Psoas muscle (tissue), 8 donors: Measurements from ENCODE around the gene MTRR. TPM values are rescaled to one million over a fixed set of nuclear protein-coding genes. Genes with fewer than 3 reads are reported as not detected.
A peak's percentile ranks its signal among the peaks of the same experiment; 100 is the strongest.

ENCODE experiments used
- ATAC-seq, 4 donors: fragments of 200-7000 bp; cut with Tn5 transposase; one replicate each; pipeline ENCODE4 v1.9.1; 2020; ENCODE audit warnings: moderate library complexity in 3 of 4, mild to moderate bottlenecking in 2 of 4
- DNase-seq, 2 donors: peaks; one replicate each; pipeline ENCODE4 v3.0.0-alpha.2; 2020
- H3K27ac ChIP-seq: fragments of 200-600 bp; one replicate; pipeline ENCODE4 v1.8.0; 2022
- H3K27me3 ChIP-seq, 3 donors: fragments of 200-600 bp in 1 of 3; one replicate each; pipeline versions ENCODE4 v1.6.1 to v1.8.0; 2013 to 2022; ENCODE audit warnings: low read length in 2 of 3, mild to moderate bottlenecking in 2 of 3, moderate library complexity in 1 of 3; ENCODE audit not compliant: insufficient read depth in 3 of 3
- H3K36me3 ChIP-seq, 2 donors: fragments of 200-600 bp in 1 of 2; one replicate each; pipeline versions ENCODE4 v1.6.1 to v1.8.0; 2013 to 2022; ENCODE audit warnings: low read depth in 1 of 2, mild to moderate bottlenecking in 1 of 2, moderate library complexity in 1 of 2; ENCODE audit not compliant: insufficient read depth in 1 of 2
- H3K4me1 ChIP-seq: fragments of 200-600 bp; one replicate; pipeline ENCODE4 v1.8.0; 2022
- H3K4me3 ChIP-seq: fragments of 200-600 bp; one replicate; pipeline ENCODE4 v1.8.0; 2022; ENCODE audit warnings: mild to moderate bottlenecking
- H3K9me3 ChIP-seq: fragments of 200-600 bp; one replicate; pipeline ENCODE4 v1.8.0; 2022
- WGBS, 3 donors: extraction: QIAGEN DNeasy Blood & Tissue Kit; methylation state at CpG; one replicate each; pipeline versions ENCODE4 v1.1.6 to v1.1.7; 2013; 5-methylcytosine and 5-hydroxymethylcytosine counted together
- intact Hi-C, 2 donors: fragments of 100-400 bp; cut with DNase I; formaldehyde crosslinking; loops; one replicate each; pipeline versions ENCODE4 v1.11.0 to v1.14.2; 2022
- polyA plus RNA-seq, 3 donors: library from polyadenylated mRNA; stranded (reverse); fragments of 200-250 nt; gene quantifications; one replicate each; pipeline ENCODE4 v1.2.3, GENCODE V29; 2013
- total RNA-seq, 4 donors: library from RNA; stranded (reverse); fragmentation: NEBNext Ultra II Directional in 2 of 4; extraction: Animal tissue kit (Norgen Biotek cat#: 25700) in 2 of 4; gene quantifications; one replicate each; pipeline versions ENCODE4 v1.2.1 to v1.2.4, GENCODE V29; 2021 to 2023
- TF ChIP-seq, protein P1 (sequence below): fragments of 200-600 bp; IDR thresholded peaks from one replicate; pipeline ENCODE4 v1.8.0; 2022; ENCODE audit warnings: antibody characterized with exemption
- donor health status: healthy with polysubstance abuse.
- donor health status: DM: no; HTN: no; CAD: no; lungs with moderate emphysema.
- donor health status: Bipolar disorder and iron deficiency.
- donor health status: healthy.
- donor health status: DM: yes; HTN: yes; CAD: no.
- donor health status: DM: no; HTN: no; CAD: no.
- donor health status: DM: no; HTN: no; CAD: no.
- donor health status: DM: yes; HTN: yes; CAD: no.

MTRR gene
- total and polyA plus RNA-seq, 7 donors, result 22.6 to 69.1 (median 63.3) TPM

DNA sequence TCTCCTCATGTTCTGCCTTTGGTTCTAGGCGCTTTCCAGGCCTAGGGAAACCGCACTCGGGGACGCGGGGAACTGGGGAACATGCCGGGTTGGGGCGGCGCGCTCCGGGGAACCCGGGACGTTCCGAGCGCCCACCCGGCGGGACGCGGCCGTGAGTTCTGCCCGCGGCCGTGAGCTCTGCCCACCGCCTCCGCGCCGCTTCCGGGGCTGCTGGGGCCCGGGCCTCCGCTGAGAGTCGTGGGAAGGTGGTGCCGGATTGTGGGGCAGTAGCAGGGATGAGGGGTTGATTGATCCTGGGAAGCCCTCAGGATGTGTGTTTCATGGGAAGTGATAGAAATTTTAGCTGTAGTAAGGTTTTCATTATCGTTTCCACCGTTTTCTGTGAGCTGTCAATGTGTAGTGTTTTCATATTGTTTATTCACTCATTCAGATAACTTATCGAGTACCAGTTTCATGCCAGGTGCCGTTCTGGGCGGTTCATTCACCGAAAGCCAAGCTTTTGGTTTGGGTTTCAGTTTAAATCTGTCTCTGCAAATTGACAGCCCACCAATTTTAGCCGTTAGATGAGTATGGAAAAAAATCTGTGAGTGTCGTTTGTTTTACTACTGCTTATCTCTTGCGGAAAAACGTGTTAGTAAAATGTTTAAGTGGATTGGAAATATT lies 657 bp downstream of the MTRR start:
- TF ChIP-seq, protein P1, sequence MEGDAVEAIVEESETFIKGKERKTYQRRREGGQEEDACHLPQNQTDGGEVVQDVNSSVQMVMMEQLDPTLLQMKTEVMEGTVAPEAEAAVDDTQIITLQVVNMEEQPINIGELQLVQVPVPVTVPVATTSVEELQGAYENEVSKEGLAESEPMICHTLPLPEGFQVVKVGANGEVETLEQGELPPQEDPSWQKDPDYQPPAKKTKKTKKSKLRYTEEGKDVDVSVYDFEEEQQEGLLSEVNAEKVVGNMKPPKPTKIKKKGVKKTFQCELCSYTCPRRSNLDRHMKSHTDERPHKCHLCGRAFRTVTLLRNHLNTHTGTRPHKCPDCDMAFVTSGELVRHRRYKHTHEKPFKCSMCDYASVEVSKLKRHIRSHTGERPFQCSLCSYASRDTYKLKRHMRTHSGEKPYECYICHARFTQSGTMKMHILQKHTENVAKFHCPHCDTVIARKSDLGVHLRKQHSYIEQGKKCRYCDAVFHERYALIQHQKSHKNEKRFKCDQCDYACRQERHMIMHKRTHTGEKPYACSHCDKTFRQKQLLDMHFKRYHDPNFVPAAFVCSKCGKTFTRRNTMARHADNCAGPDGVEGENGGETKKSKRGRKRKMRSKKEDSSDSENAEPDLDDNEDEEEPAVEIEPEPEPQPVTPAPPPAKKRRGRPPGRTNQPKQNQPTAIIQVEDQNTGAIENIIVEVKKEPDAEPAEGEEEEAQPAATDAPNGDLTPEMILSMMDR, result no peak

DNA sequence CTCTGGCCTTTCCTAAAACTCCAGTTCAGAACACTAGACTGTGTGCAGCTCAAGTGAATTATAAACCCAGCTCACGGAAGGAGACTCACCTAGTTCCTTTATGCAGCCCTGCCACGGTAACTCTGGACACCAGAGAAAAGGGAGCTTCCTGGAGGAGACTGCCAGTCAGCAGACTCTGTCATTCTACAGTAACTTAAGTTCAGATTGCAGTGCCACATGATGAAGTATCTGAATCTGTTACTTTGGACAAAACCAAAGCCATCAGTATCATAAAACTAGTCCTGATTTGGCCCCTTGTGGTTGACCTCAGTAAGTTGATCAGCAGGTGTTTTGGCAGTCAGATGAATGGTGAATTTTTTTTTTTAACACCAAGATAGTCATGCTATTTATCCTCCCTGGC lies 2.7 kb downstream of the MTRR start:
- TF ChIP-seq, protein P1, result no peak
- no peaks in the 10 kb centered on the region for H3K27me3 ChIP-seq
- no peak overlapping the region for H3K4me3 ChIP-seq
- 44 to 86% (median 58%) methylated on average over 2 of the region's 2 CpGs for WGBS, 3 donors
- ATAC-seq, result no peak
- H3K36me3 ChIP-seq, result peaks cover 2 to 62% of the 10 kb centered on the region in 2 donors
- no peak for DNase-seq
- no peaks in the 10 kb centered on the region for H3K9me3 ChIP-seq
- no peak overlapping the region for H3K27ac ChIP-seq
- intact Hi-C loops, result no loop called here
- peaks cover 32% of the 10 kb centered on the region for H3K4me1 ChIP-seq

More for the DNA sequence above, 657 bp downstream of the MTRR start:
- Histone ChIP-seq H3K4me1 (peaks cover 32% of the 10 kb centered on the region), H3K27me3 (no peaks in the 10 kb centered on the region), H3K36me3 (peaks cover 2 to 56% of the 10 kb centered on the region in 2 donors), H3K27ac (peak overlapping the region; percentile 95), H3K9me3 (no peaks in the 10 kb centered on the region), H3K4me3 (peak overlapping the region; percentile 98)
- intact Hi-C loops, result no loop called here
- WGBS, 3 donors, result 1 to 2% (median 1%) methylated on average over 41 of the region's 41 CpGs
- DNase-seq, result no peak
- ATAC-seq, result peak; percentile 40 to 59 (median 51)

DNA sequence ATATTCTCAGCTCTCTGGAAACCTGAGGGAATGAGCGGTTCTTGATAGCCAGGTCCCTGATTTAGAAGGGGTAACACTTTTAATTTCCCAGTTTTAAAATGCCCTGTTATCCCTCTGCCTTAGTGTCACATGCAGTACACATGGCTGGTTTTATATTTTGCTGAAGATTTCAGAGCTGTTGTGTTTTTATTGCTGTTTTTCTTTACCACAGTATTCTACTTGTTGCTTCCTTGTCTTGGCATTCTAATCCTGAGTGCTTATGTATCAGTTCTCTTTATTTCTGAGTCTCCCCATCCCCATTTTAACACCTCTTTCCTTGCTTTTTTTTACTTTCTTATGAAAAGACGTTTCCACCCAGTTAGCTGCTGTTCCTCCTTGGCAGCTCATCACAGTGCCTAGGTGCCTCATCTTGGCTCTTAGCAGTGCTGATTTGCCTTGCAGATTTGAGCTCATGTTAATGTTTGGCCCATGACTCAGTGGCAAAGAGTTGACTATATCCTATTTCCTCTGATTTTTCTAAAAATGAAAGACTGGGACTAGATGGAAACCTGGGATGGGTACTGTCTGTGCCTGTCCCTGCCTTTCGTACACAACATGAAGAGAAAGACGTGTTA lies 3.7 kb downstream of the MTRR start:
- Histone ChIP-seq H3K27ac (no peak overlapping the region), H3K4me1 (peaks cover 24% of the 10 kb centered on the region), H3K9me3 (no peaks in the 10 kb centered on the region)

DNA sequence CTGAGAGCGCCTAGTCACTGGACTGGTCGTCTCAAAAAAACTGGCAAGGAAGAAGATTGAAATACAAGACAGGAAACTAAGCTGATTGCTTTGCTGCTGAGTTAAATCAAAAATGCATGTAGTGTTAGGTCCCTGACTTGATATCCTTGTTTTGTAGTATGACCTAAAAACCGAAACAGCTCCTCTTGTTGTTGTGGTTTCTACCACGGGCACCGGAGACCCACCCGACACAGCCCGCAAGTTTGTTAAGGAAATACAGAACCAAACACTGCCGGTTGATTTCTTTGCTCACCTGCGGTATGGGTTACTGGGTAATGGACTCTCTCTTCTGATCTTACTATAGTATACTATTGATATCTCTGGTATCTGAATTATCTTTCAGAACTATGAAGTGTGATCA lies 4.3 kb downstream of the MTRR start:
- DNase-seq (no peak), ATAC-seq (no peak)
- Histone ChIP-seq H3K27me3 (no peaks in the 10 kb centered on the region), H3K36me3 (peaks cover 5 to 73% of the 10 kb centered on the region in 2 donors), H3K4me1 (peaks cover 18% of the 10 kb centered on the region), H3K27ac (no peak overlapping the region), H3K4me3 (no peak overlapping the region), H3K9me3 (no peaks in the 10 kb centered on the region)
- intact Hi-C loops, result no loop called here
- TF ChIP-seq, protein P1, result no peak
- 70 to 79% (median 78%) methylated on average over 9 of the region's 9 CpGs for WGBS, 3 donors

More for the DNA sequence above, 3.7 kb downstream of the MTRR start:
- intact Hi-C loops, result no loop called here
- H3K36me3 ChIP-seq, result peaks cover 2 to 68% of the 10 kb centered on the region in 2 donors
- ATAC-seq (no peak), DNase-seq (no peak)
- TF ChIP-seq, protein P1, result no peak
- H3K4me3 ChIP-seq, result no peak overlapping the region
- H3K27me3 ChIP-seq, result no peaks in the 10 kb centered on the region
- 65 to 76% (median 72%) methylated on average over 4 of the region's 4 CpGs for WGBS, 3 donors
